ENCODE results near the gene NR4A3.
A peak's percentile ranks its signal among the peaks of the same experiment; 100 is the strongest.
"Not testable (repeated sequence)": the region's sequence is repeated elsewhere in the genome, so short reads cannot be mapped to it uniquely, and the experiment has no call there.

NR4A3 gene

DNA sequence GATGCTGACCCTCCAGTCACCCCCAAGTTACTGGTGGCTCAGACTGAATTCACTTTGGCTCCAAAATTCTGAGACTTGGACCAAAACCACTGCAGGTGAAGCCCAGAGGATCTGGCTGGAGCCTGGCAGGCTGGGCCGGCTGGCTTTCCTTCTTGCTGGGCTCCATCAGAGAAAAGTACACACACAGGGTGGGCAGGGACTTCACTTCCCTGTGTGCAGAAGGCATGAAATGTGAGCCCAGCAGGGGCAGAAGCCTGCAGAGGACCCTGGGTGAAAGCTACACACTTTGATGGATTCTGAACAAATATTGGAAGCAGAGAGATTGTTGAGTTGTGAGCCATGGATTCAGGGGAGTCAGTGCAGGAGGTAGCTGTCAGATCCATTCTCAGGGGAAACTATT lies 18.4 kb downstream of the NR4A3 start:
- Mint-ChIP-seq H3K27ac (no peak overlapping the region), H3K27me3 (no peaks in the 10 kb centered on the region), H3K36me3 (peaks cover 27% of the 10 kb centered on the region), H3K9me3 (no peaks in the 10 kb centered on the region), H3K4me3 (no peak overlapping the region), H3K4me1 (no peaks in the 10 kb centered on the region)

DNA sequence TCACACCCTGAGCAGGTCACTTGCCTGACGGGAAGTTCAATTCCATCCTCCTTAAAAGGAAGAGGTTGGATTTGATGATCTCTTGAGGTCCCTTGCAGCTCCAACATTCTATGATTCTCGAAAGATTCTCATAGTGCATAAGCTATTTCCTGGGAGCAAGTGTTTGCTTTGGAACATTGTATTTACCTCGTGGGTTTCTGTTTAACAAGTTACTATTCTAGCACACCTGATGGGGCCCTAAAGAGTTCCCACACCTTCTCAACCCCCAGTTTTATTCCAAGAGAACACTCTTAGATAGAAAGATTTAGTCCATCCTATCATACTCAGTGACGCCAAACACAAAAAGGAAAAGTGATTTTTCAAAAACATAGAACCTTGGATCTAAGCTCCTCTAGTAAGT lies 23.4 kb downstream of the NR4A3 start:
- Mint-ChIP-seq H3K9me3 (no peaks in the 10 kb centered on the region), H3K4me3 (no peak overlapping the region), H3K27me3 (no peaks in the 10 kb centered on the region), H3K27ac (no peak overlapping the region), H3K4me1 (peaks cover 6% of the 10 kb centered on the region), H3K36me3 (peaks cover 32% of the 10 kb centered on the region)

DNA sequence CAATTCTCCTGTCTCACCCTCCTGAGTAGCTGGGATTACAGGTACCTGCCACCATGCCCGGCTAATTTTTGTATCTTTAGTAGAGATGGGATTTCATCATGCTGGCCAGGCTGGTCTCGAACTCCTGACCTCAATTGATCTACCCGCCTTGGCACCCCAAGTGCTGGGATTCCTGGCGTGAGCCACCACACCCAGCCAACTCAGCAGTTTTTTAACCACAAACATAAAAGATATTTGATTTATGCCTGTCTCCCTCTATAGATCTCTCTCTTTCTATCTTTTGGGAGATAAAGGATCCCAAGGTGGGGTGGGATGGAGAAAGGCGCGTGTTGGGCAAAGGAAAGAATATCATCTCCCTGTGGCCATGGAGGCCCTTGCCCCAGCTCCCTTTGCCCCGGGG lies 26.8 kb downstream of the NR4A3 start:
- Mint-ChIP-seq H3K9me3 (no peaks in the 10 kb centered on the region), H3K27me3 (no peaks in the 10 kb centered on the region), H3K4me1 (peaks cover 30% of the 10 kb centered on the region), H3K4me3 (no peak overlapping the region), H3K27ac (no peak overlapping the region), H3K36me3 (peaks cover 45% of the 10 kb centered on the region)

GRCh38 chr9:99850736-99851499 lies 29.2 kb downstream of the NR4A3 start:
- peaks cover 45% of the 10 kb centered on the region for H3K36me3 Mint-ChIP-seq

DNA sequence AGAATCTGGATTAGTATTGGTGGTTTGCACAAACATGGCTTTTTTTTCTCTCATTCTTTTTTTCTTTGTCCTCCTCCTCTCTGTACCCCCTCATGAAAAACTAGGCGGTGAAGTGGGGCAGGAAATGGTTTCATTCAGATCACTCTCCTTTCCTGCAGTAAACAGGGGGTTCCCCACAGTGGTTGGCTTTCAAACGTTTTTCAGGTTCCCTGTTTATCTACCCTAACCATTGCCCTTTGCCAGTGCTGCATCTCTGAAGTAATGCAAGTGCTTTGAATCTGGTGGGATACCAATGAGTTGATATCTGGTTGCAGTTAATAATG lies 29.8 kb downstream of the NR4A3 start:
- H3K4me1 Mint-ChIP-seq = peaks cover 30% of the 10 kb centered on the region

More at GRCh38 chr9:99850736-99851499, 29.2 kb downstream of the NR4A3 start:
- Mint-ChIP-seq H3K4me3 (peak overlapping the region; percentile 4), H3K27me3 (no peaks in the 10 kb centered on the region), H3K4me1 (peaks cover 30% of the 10 kb centered on the region), H3K9me3 (no peaks in the 10 kb centered on the region), H3K27ac (no peak overlapping the region)

DNA sequence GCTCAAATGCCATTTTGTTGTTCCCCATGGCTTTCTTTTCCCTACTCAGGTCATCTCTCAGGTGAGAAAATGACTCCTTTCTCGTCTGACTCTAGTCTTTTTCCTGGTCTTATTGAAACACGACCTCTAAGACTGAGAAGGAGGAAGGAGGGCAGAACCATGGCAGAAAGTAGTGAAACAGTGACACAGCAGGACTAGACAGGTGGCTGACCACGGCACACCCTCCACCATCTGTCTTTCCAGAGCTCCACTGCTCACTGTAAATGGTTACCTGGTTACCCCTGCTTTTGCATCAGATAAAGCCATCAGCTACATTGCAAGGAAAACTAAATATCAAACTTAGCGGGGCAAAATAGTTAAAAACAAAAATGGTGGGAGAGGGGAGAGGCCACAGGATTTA lies 30.9 kb downstream of the NR4A3 start:
- H3K4me1 Mint-ChIP-seq = peaks cover 30% of the 10 kb centered on the region
- H3K9me3 Mint-ChIP-seq = no peaks in the 10 kb centered on the region
- no peak overlapping the region for H3K4me3 Mint-ChIP-seq
- no peak overlapping the region for H3K27ac Mint-ChIP-seq
- H3K27me3 Mint-ChIP-seq = no peaks in the 10 kb centered on the region
- H3K36me3 Mint-ChIP-seq = peaks cover 45% of the 10 kb centered on the region

More for the DNA sequence above, 29.8 kb downstream of the NR4A3 start:
- H3K36me3 Mint-ChIP-seq = peaks cover 44% of the 10 kb centered on the region
- H3K27ac Mint-ChIP-seq = no peak overlapping the region
- peak overlapping the region; percentile 4 for H3K4me3 Mint-ChIP-seq
- H3K9me3 Mint-ChIP-seq = no peaks in the 10 kb centered on the region
- no peaks in the 10 kb centered on the region for H3K27me3 Mint-ChIP-seq

GRCh38 chr9:99855467-99856176 lies 33.9 kb downstream of the NR4A3 start:
- Mint-ChIP-seq H3K9me3 (no peaks in the 10 kb centered on the region), H3K27ac (no peak overlapping the region), H3K27me3 (peaks cover 1% of the 10 kb centered on the region), H3K36me3 (peaks cover 34% of the 10 kb centered on the region), H3K4me3 (no peak overlapping the region), H3K4me1 (peaks cover 18% of the 10 kb centered on the region)

DNA sequence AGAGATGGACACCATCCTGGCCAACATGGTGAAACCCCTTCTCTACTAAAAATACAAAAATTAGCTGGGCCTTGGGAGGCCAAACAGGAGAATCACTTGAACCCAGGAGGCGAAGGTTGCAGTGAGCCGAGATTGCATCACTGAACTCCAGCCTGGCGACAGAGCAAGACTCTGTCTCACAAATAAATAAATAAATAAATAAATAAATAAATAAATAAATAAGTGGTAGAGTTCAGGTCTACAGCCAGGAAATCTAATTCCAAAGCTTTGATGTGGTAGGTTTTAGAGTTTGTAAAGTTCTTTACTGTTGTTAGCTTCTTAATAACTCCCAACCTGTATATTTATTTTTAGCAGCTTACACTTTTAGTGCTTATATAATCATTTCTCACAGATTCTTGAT lies 35.9 kb downstream of the NR4A3 start:
- H3K27ac Mint-ChIP-seq, H3K4me3 Mint-ChIP-seq, H3K4me1 Mint-ChIP-seq, H3K9me3 Mint-ChIP-seq, H3K27me3 Mint-ChIP-seq: not testable (repeated sequence)
- H3K36me3 Mint-ChIP-seq = peaks cover 25% of the 10 kb centered on the region

DNA sequence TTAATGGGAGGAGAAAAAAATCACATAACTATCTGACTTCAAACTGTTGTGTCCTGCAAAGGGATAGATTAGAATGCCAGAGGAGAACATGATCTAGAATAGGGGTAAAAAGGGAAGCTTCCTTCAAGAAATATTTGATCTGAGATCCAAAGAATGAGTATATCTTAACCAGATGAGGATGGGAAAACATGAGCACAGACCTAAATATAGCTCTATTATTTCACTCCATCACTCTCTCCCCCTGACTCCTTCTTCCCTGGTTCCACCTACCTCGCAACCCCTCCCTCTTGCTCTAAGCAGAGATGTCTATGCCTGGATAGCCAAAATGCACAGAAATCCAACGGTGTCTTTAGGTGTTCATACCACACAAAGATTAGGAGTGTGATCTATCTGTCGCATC lies 36.4 kb downstream of the NR4A3 start:
- Mint-ChIP-seq H3K9me3 (no peaks in the 10 kb centered on the region), H3K36me3 (peaks cover 23% of the 10 kb centered on the region), H3K27ac (no peak overlapping the region), H3K4me3 (no peak overlapping the region), H3K27me3 (peaks cover 1% of the 10 kb centered on the region), H3K4me1 (no peaks in the 10 kb centered on the region)

DNA sequence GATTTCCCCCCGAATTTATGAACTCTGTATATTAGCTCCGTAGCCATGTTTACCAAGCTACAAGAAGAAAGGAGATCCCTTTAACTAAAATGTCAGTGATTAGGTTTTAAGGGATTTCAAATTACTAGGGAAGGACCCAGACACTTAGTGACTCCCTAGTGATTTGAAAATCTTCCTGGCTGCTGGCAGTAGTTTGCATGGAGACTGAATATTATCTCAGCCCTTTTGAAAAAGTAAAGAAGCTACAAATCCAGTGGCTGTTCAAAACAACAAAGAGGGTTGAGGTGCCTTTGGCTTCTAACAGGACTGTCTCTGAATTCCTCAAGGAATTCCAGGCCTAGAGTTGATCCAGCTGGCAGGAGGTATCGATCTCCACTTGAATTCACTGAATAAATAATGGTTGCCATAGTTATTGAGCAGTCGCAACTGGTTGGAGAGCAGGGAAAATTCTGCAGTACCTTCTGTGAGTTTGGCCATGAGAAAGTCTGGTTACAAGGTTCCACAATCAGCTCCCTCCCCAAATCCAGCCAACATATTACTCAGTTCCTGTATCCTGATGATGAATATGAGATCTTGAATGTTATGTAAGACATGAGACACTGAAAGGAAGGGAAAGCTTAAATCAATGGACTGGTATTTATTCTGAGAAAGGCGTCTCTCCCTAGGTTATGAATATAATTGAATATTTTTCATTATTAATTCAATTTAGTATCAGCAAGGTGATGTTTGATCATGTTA lies 37.7 kb downstream of the NR4A3 start:
- Mint-ChIP-seq H3K4me3 (no peak overlapping the region), H3K9me3 (no peaks in the 10 kb centered on the region), H3K27me3 (peaks cover 1% of the 10 kb centered on the region), H3K4me1 (no peaks in the 10 kb centered on the region), H3K36me3 (peaks cover 28% of the 10 kb centered on the region), H3K27ac (no peak overlapping the region)

DNA sequence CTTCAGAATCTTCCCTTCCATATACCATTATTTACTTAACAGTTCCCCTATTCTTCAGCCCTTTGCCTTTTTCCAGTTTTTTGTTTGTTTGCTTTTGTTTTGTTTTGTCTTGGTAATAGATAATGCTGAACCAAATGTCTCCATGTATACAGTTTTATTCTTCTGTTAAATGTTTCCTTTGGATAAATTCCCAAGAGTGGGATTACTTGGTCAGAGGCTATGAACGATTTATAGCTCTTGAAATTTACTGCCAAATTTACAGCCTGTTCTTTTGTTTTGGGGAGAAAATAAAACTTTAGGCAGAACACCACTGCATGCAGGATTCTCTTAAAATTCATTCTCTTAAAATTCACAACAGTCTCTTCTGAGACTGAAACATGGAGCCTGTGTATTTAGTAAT lies 38.6 kb downstream of the NR4A3 start:
- H3K27ac Mint-ChIP-seq = no peak overlapping the region
- no peaks in the 10 kb centered on the region for H3K9me3 Mint-ChIP-seq
- H3K4me3 Mint-ChIP-seq = no peak overlapping the region
- H3K36me3 Mint-ChIP-seq = peaks cover 26% of the 10 kb centered on the region
- H3K27me3 Mint-ChIP-seq = peaks cover 1% of the 10 kb centered on the region
- no peaks in the 10 kb centered on the region for H3K4me1 Mint-ChIP-seq

GRCh38 chr9:99863955-99864354 lies 42.3 kb downstream of the NR4A3 start:
- H3K4me3 Mint-ChIP-seq = no peak overlapping the region
- H3K27me3 Mint-ChIP-seq = peaks cover 1% of the 10 kb centered on the region
- peaks cover 14% of the 10 kb centered on the region for H3K36me3 Mint-ChIP-seq
- no peak overlapping the region for H3K27ac Mint-ChIP-seq
- no peaks in the 10 kb centered on the region for H3K9me3 Mint-ChIP-seq
- H3K4me1 Mint-ChIP-seq = no peaks in the 10 kb centered on the region

GRCh38 chr9:99866398-99866797 lies 44.7 kb downstream of the NR4A3 start:
- no peaks in the 10 kb centered on the region for H3K9me3 Mint-ChIP-seq
- peaks cover 9% of the 10 kb centered on the region for H3K36me3 Mint-ChIP-seq
- no peak overlapping the region for H3K27ac Mint-ChIP-seq
- H3K4me3 Mint-ChIP-seq = no peak overlapping the region
- H3K27me3 Mint-ChIP-seq = no peaks in the 10 kb centered on the region
- no peaks in the 10 kb centered on the region for H3K4me1 Mint-ChIP-seq

DNA sequence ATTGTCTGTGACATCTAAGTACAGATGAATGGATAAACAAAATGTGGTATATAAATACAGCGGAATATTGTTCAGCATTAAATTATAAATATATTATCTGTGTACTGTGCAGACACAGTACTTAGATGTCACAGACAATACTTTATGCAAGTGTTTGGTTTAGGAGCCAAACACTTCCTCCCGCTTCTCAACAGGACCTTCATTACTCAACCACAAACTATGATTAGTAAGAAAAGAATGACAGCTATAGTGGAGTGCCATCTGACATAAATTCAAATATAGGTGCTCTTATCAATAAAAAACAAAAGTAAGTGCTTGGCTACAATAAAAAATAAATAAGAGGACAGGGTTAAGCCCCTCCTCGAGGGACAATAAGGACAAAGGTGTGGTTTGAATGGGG lies 45.9 kb downstream of the NR4A3 start:
- Mint-ChIP-seq H3K4me1 (no peaks in the 10 kb centered on the region), H3K36me3 (peaks cover 7% of the 10 kb centered on the region), H3K27me3 (no peaks in the 10 kb centered on the region), H3K27ac (no peak overlapping the region), H3K9me3 (no peaks in the 10 kb centered on the region), H3K4me3 (no peak overlapping the region)

- peaks cover 6% of the 10 kb centered on the region for H3K36me3 Mint-ChIP-seq
- no peak overlapping the region for H3K27ac Mint-ChIP-seq
- no peak overlapping the region for H3K4me3 Mint-ChIP-seq
- H3K4me1 Mint-ChIP-seq = no peaks in the 10 kb centered on the region
- no peaks in the 10 kb centered on the region for H3K9me3 Mint-ChIP-seq
- H3K27me3 Mint-ChIP-seq = no peaks in the 10 kb centered on the region
Observed at GRCh38 chr9:99867968-99868367, 46.3 kb downstream of the NR4A3 start.

GRCh38 chr9:99868845-99869244 lies 47.2 kb downstream of the NR4A3 start:
- Mint-ChIP-seq H3K4me1 (no peaks in the 10 kb centered on the region), H3K27ac (no peak overlapping the region), H3K36me3 (no peaks in the 10 kb centered on the region), H3K9me3 (no peaks in the 10 kb centered on the region), H3K27me3 (no peaks in the 10 kb centered on the region), H3K4me3 (no peak overlapping the region)
